ENCODE data around the gene ZDHHC19.
"Not testable (repeated sequence)": the region's sequence is repeated elsewhere in the genome, so short reads cannot be mapped to it uniquely, and the experiment has no call there.

The ZDHHC19 gene

DNA sequence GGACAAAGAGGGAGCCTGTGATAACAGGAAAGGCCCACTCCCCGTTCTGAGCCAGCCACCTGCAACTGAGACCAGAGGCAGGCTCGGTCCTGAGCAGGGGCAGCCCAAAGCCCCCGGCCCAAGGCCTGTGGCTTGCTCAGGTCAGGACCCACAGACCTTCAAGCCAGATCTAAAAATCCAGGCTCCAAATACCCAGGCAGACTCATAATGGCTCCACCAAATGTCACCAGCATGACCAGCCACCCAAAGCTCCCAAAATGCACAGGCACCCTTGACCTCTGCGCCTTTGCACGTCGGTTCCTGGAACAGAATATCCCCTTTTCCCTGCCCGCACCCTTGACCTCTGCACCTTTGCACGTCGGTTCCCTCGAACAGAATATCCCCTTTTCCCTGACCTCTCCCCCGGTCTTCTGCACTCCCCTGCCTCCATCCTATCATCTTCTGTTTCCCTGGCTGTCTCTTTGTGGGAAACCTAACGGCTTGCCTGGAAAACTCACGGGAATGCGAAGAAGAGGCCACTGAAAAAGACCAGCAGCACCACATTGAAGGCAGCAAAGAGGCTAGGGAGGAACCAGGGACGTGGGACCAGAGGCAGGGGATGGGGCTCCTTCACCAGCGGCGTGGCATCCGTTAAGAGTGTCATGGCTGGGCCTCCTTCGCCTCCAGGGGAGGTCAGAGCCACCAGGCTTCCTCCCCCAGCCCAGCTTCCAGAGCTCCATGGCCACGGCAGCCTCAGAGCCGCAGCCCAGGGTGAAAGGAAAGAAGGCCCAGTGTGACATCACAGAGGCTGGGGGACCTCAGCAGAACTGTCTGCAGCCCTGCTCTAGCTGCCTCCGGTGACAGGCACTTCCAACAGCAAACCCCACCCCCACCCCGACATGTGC, at the start of gene ZDHHC19:
Gene ZDHHC19 (minus strand): TSS at position 728 of the 884 bp plus-strand sequence. CDS start 85 bp downstream, at position 643.
- TF ChIP-seq CTCF (IDR thresholded peaks at IDR 0.05; ENCODE audit: low read depth, low read length) = no peak
- no peak within 1 kb of the TSS for H3K4me3 ChIP-seq (ENCODE audit: low read depth, low read length)

GRCh38 chr3:196260784-196261183, 49.6 kb upstream of the ZDHHC19 start:
- TF ChIP-seq CTCF (IDR thresholded peaks at IDR 0.05; ENCODE audit: low read depth, low read length) = no peak

DNA sequence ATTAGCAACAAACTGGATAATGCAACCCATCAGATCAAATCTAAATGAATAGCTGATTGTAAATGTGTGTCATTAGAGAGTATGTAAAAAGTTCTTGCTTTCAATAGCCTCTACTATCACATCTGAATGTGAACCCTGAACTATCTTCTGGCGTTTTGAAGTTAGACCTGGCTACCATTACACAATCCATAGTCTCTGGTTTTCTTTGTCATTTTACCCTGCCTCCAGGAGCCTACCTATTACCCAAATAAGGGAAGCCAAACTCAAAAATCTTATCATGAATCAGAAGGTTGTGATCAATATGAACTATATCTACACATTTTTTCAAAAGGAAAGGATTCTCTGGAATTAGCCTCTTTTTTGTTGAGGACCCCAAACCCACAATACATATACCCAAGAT, 44.6 kb upstream of the ZDHHC19 start:
- no peak overlapping the region for H3K4me3 ChIP-seq (ENCODE audit: low read depth, low read length)
- no peak for TF ChIP-seq CTCF (IDR thresholded peaks at IDR 0.05; ENCODE audit: low read depth, low read length)

More at GRCh38 chr3:196260784-196261183, 49.6 kb upstream of the ZDHHC19 start:
- H3K4me3 ChIP-seq (ENCODE audit: low read depth, low read length) = no peak overlapping the region

GRCh38 chr3:196254376-196255283, 43.4 kb upstream of the ZDHHC19 start:
- no peak for TF ChIP-seq CTCF (IDR thresholded peaks at IDR 0.05; ENCODE audit: low read depth, low read length)
- no peak overlapping the region for H3K4me3 ChIP-seq (ENCODE audit: low read depth, low read length)

DNA sequence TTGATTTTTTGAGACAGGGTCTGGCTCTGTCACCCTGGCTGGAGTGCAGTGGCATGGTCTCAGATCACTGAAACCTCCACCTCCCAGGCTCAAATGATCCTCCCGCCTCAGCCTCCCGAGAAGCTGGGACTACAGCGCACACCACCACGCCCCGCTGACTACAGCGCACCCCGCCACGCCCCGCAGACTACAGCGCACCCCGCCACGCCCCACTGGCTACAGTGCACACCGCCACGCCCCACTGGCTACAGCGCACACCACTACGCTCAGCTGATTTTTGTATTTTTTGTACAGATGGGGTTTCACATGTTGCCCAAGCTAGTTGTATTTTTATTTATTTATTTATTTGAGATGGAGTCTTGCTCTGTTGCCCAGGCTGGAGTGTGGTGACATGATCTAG, 40.7 kb upstream of the ZDHHC19 start:
- no peak overlapping the region for H3K4me3 ChIP-seq (ENCODE audit: low read depth, low read length)
- no peak for TF ChIP-seq CTCF (IDR thresholded peaks at IDR 0.05; ENCODE audit: low read depth, low read length)

DNA sequence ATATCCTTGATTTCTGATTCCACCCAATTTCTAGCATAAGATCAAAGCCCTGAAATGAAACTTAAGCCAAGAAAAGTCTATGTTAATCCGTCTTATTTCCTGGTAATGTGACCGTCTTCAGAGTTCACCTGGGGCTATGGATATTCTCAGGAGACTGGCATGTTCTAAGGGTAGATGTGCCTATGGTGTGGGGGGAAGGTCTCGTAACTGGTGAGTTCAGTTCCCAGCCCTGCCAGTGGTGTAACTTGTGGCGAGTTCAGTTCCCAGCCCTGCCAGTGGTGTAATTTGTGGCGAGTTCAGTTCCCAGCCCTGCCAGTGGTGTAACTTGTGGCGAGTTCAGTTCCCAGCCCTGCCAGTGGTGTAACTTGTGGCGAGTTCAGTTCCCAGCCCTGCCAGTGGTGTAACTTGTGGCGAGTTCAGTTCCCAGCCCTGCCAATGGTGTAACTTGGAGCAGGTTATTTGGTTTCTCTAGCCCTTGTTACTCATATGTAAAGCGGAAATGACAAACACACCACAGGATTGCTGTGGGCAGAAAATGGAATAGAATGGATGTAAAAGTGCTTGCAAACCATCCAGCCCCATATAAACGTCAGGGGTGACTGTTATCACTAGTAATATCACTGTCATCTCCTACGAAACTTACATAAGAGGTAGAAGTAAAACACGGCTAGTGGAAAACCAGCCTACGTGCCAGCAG, 35.6 kb upstream of the ZDHHC19 start:
- H3K4me3 ChIP-seq (ENCODE audit: low read depth, low read length) = no peak overlapping the region
- no peak for TF ChIP-seq CTCF (IDR thresholded peaks at IDR 0.05; ENCODE audit: low read depth, low read length)

GRCh38 chr3:196244166-196244565, 33.0 kb upstream of the ZDHHC19 start:
- H3K4me3 ChIP-seq (ENCODE audit: low read depth, low read length) = not testable (repeated sequence)

All from WI38 (cell line).